HepG2 (cell line): ENCODE measurements around the gene SYMPK. TPM values are rescaled to one million over a fixed set of nuclear protein-coding genes. Genes with fewer than 3 reads are reported as not detected.

ENCODE experiments used
- ARID3A ChIP-seq: IDR thresholded peaks from 2 replicates; pipeline ENCODE4 v1.6.1; 2012; ENCODE audit warnings: low read depth, low read length, improper control_type of control experiment
- HOXA3 ChIP-seq: sonication (generic); formaldehyde crosslinking; IDR thresholded peaks from 2 replicates; pipeline ENCODE4 v1.5.0; 2020; ENCODE audit warnings: missing genetic modification reagents
- REPIN1 ChIP-seq: sonication (generic); formaldehyde crosslinking; IDR thresholded peaks from 2 replicates; pipeline ENCODE4 v1.8.0; 2022; ENCODE audit warnings: missing genetic modification reagents, low read depth, mild to moderate bottlenecking, borderline replicate concordance
- SRY ChIP-seq: sonication (generic); formaldehyde crosslinking; IDR thresholded peaks from 2 replicates; pipeline ENCODE4 v1.8.0; 2022; ENCODE audit warnings: mild to moderate bottlenecking, missing genetic modification reagents
- STAG1 ChIP-seq: sonication (generic); formaldehyde crosslinking; IDR thresholded peaks from 2 replicates; pipeline ENCODE4 v1.4.0; 2020; ENCODE audit warnings: missing genetic modification reagents
- THAP8 ChIP-seq: sonication (generic); formaldehyde crosslinking; IDR thresholded peaks from 2 replicates; pipeline ENCODE4 v1.5.1; 2020; ENCODE audit warnings: missing genetic modification reagents, mild to moderate bottlenecking, borderline replicate concordance
- ZBTB43 ChIP-seq: sonication (generic); formaldehyde crosslinking; conservative IDR thresholded peaks from 2 replicates; pipeline ENCODE4 v1.4.0; 2020; ENCODE audit warnings: missing genetic modification reagents
- ZNF503 ChIP-seq: sonication (generic); formaldehyde crosslinking; IDR thresholded peaks from 2 replicates; pipeline ENCODE4 v1.4.0; 2020; ENCODE audit warnings: missing genetic modification reagents
- ZNF660 ChIP-seq: sonication (generic); formaldehyde crosslinking; IDR thresholded peaks from 2 replicates; pipeline ENCODE4 v1.5.1; 2020; ENCODE audit warnings: mild to moderate bottlenecking, low read depth, missing genetic modification reagents, borderline replicate concordance
- ZSCAN30 ChIP-seq: sonication (generic); formaldehyde crosslinking; IDR thresholded peaks from 2 replicates; pipeline ENCODE4 v1.5.0; 2020; ENCODE audit warnings: mild to moderate bottlenecking, missing genetic modification reagents
- polyA plus RNA-seq, 8 experiments: library from polyadenylated mRNA; depleted of rRNA in 3 of 8; stranded (reverse) in 7 of 8; unstranded in 1 of 8; fragments of >200 nt; fragmentation: Illumina TruSeq in 4 of 8; extraction: Trizol in 4 of 8; gene quantifications; 2 replicates each; pipeline versions ENCODE4 v1.2.1 to v1.2.3, GENCODE V29; 2011 to 2016; ENCODE audit warnings: low read depth in 4 of 8, missing spikeins in 1 of 8, mixed read lengths in 1 of 8; ENCODE audit not compliant: insufficient read depth in 1 of 8
- total RNA-seq, 5 experiments: library from RNA; depleted of rRNA; stranded (reverse); fragments of >200 nt; fragmentation: Illumina TruSeq; extraction: Trizol; gene quantifications; 2 replicates each; pipeline ENCODE4 v1.2.3, GENCODE V29; 2016; ENCODE audit warnings: low read depth in 1 of 5

The SYMPK gene
- total and polyA plus RNA-seq, 2 of the 13 experiments (the other 11 are each of a cell fraction or from before 2014, with no cell fraction given), result 21.9 to 55.7 TPM

GRCh38 chr19:45863840-45864628 lies 1.1 kb upstream of the SYMPK start, which contains the start of gene FOXA3 (continued):
- no peak for TF ChIP-seq ARID3A
- no peak for TF ChIP-seq ZBTB43
- TF ChIP-seq SRY (CRISPR knock-in tag), result no peak; the same call in 1 of the 2 replicates
- TF ChIP-seq REPIN1 (CRISPR knock-in tag), result 0 out of 2 replicates have a peak, but pooled peaks have one; percentile 14
- no peak for TF ChIP-seq ZNF660 (CRISPR knock-in tag)
- TF ChIP-seq ZNF503 (CRISPR knock-in tag), result peak; percentile 37; the same call in 1 of the 2 replicates
- TF ChIP-seq THAP8, result no peak
- peak; percentile 57; the same call in 1 of the 2 replicates for TF ChIP-seq HOXA3
- TF ChIP-seq STAG1, result peak; percentile 91
- no peak for TF ChIP-seq ZSCAN30
